MG63 (cell line): ENCODE data around the gene PCDHGB3. TPM values are rescaled to one million over a fixed set of nuclear protein-coding genes. Genes with fewer than 3 reads are reported as not detected.
"Not testable (repeated sequence)": the region's sequence is repeated elsewhere in the genome, so short reads cannot be mapped to it uniquely, and the experiment has no call there.

ENCODE experiments used
- DNase-seq: peaks from one replicate; pipeline ENCODE4 v3.0.0-alpha.2; 2020
- H3K27me3 ChIP-seq: fragments of 250-450 bp; sonication (Bioruptor Pico); 2 replicates; pipeline ENCODE4 v1.5.1; 2020; ENCODE audit warnings: mild to moderate bottlenecking, moderate library complexity
- H3K36me3 ChIP-seq: fragments of 250-450 bp; sonication (Bioruptor Pico); 2 replicates; pipeline ENCODE4 v1.5.1; 2020; ENCODE audit warnings: mild to moderate bottlenecking, moderate library complexity
- H3K4me3 ChIP-seq: fragments of 250-450 bp; sonication (Bioruptor Pico); 2 replicates; pipeline ENCODE4 v1.5.1; 2020; ENCODE audit warnings: mild to moderate bottlenecking, moderate library complexity
- H3K9me3 ChIP-seq: fragments of 250-450 bp; sonication (Bioruptor Pico); 2 replicates; pipeline ENCODE4 v1.5.1; 2020; ENCODE audit warnings: mild to moderate bottlenecking, moderate library complexity
- total RNA-seq: library from RNA; depleted of rRNA; stranded (reverse); fragments of >200 nt; shearing (Covaris generic); gene quantifications from 2 replicates; pipeline ENCODE4 v1.2.3, GENCODE V29; 2014; ENCODE audit warnings: low replicate concordance

The PCDHGB3 gene
- total RNA-seq, 1 experiment from 2014 or later, result not detected

DNA sequence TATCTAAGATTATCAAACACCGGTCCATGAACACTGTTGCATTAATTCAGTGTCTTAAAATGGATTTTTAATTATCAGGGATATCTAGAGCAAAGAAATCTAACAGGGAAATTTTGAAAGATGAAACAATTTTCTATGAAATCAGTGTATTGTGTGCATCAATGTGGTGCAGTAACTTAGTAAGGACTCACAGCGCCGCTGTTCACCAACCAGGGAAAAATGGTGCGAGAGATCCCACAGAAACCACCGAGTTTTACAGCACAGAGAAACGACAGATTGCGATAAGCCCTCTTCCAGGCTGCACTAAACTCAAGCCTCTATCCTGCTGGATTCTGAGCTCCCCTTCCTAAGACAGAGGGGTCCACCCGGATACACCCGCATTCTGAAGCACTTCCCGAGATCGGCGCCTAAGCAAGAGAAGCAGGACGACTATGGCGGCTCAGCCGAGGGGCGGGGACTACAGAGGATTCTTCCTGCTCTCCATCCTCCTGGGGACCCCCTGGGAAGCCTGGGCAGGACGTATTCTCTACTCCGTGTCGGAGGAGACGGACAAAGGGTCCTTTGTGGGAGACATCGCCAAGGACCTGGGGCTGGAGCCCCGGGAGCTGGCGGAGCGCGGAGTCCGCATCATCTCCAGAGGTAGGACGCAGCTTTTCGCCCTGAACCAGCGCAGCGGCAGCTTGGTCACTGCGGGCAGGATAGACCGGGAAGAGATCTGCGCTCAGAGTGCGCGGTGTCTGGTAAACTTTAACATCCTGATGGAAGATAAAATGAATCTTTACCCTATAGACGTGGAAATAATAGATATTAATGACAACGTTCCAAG, 12.6 kb downstream of the PCDHGB3 start, which contains the start of gene PCDHGA7:
TSS of gene PCDHGA7 (plus strand) at position 274 of the 826 bp plus-strand sequence. CDS start at position 432, 158 bp downstream.
- DNase-seq, result no peak
- H3K36me3 ChIP-seq, result no peaks in the 10 kb centered on the region
- H3K4me3 ChIP-seq, result no peak within 1 kb of the TSS
- H3K27me3 ChIP-seq, result no peaks in the 10 kb centered on the region
- peaks cover 9% of the 10 kb centered on the region for H3K9me3 ChIP-seq

DNA sequence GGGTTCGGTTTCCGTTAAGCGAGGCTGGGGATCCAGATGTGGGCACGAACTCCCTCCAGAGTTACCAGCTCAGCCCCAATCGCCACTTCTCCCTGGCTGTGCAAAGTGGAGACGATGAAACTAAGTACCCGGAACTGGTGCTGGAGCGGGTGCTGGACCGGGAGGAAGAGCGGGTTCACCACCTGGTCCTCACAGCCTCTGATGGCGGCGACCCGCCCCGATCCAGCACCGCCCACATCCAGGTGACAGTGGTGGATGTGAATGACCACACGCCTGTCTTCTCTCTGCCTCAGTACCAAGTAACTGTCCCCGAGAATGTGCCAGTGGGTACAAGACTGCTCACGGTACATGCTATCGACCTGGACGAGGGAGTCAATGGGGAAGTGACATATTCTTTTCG, 13.3 kb downstream of the PCDHGB3 start:
- no peak overlapping the region for H3K4me3 ChIP-seq

GRCh38 chr5:141384471-141385267, 14.6 kb downstream of the PCDHGB3 start:
- no peak for DNase-seq
- Histone ChIP-seq H3K4me3 (no peak overlapping the region), H3K9me3 (peaks cover 11% of the 10 kb centered on the region), H3K27me3 (no peaks in the 10 kb centered on the region), H3K36me3 (no peaks in the 10 kb centered on the region)

More for the DNA sequence above, 13.3 kb downstream of the PCDHGB3 start:
- no peaks in the 10 kb centered on the region for H3K36me3 ChIP-seq
- no peaks in the 10 kb centered on the region for H3K27me3 ChIP-seq
- no peak for DNase-seq
- H3K9me3 ChIP-seq, result peaks cover 9% of the 10 kb centered on the region

GRCh38 chr5:141387557-141388311, 17.7 kb downstream of the PCDHGB3 start, which contains the start of gene PCDHGB4:
TSS of gene PCDHGB4 (plus strand) at chr5:141387698. CDS start at chr5:141387885, 187 bp downstream.
- peaks cover 11% of the 10 kb centered on the region for H3K9me3 ChIP-seq
- not testable (repeated sequence) for H3K27me3 ChIP-seq, H3K36me3 ChIP-seq, DNase-seq, H3K4me3 ChIP-seq

DNA sequence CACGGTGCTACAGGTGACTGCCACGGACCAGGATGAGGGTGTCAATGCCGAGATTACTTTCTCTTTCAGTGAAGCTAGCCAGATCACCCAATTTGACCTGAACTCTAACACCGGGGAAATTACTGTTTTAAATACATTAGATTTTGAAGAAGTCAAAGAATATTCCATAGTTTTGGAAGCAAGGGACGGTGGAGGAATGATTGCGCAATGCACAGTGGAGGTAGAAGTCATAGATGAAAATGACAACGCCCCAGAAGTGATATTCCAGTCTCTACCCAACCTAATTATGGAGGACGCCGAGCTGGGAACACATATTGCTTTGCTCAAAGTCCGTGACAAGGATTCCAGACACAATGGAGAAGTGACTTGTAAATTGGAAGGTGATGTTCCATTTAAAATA, 18.6 kb downstream of the PCDHGB3 start:
- no peaks in the 10 kb centered on the region for H3K27me3 ChIP-seq
- DNase-seq, result no peak
- no peak overlapping the region for H3K4me3 ChIP-seq

GRCh38 chr5:141389153-141390042, 19.4 kb downstream of the PCDHGB3 start:
- Histone ChIP-seq H3K27me3 (no peaks in the 10 kb centered on the region), H3K4me3 (no peak overlapping the region), H3K9me3 (peaks cover 11% of the 10 kb centered on the region), H3K36me3 (no peaks in the 10 kb centered on the region)
- DNase-seq, result no peak

More for the DNA sequence above, 18.6 kb downstream of the PCDHGB3 start:
- H3K36me3 ChIP-seq, result no peaks in the 10 kb centered on the region
- peaks cover 11% of the 10 kb centered on the region for H3K9me3 ChIP-seq

- Histone ChIP-seq H3K27me3 (no peaks in the 10 kb centered on the region), H3K36me3 (no peaks in the 10 kb centered on the region), H3K9me3 (peaks cover 9% of the 10 kb centered on the region), H3K4me3 (no peak within 1 kb of the TSS)
- no peak for DNase-seq
These were observed 22.6 kb downstream of the PCDHGB3 start, which contains the start of gene PCDHGA8 for GRCh38 chr5:141392429-141393198. TSS of gene PCDHGA8 (plus strand) at chr5:141392633. CDS start at chr5:141392814, 181 bp downstream.

- Histone ChIP-seq H3K9me3 (peaks cover 9% of the 10 kb centered on the region), H3K4me3 (no peak overlapping the region), H3K36me3 (no peaks in the 10 kb centered on the region), H3K27me3 (no peaks in the 10 kb centered on the region)
- no peak for DNase-seq
These were observed 23.2 kb downstream of the PCDHGB3 start for GRCh38 chr5:141393267-141393666.

- H3K27me3 ChIP-seq, DNase-seq, H3K4me3 ChIP-seq, H3K36me3 ChIP-seq: not testable (repeated sequence)
- peaks cover 12% of the 10 kb centered on the region for H3K9me3 ChIP-seq
These were observed 24.6 kb downstream of the PCDHGB3 start for GRCh38 chr5:141394401-141395187.

GRCh38 chr5:141397756-141398551, 27.9 kb downstream of the PCDHGB3 start, which contains the start of gene PCDHGB5:
TSS of gene PCDHGB5 (plus strand) at chr5:141397947. CDS start at chr5:141398128, 181 bp downstream.
- not testable (repeated sequence) for H3K9me3 ChIP-seq, DNase-seq, H3K4me3 ChIP-seq, H3K36me3 ChIP-seq, H3K27me3 ChIP-seq

GRCh38 chr5:141398608-141399007, 28.6 kb downstream of the PCDHGB3 start:
- H3K36me3 ChIP-seq, result no peaks in the 10 kb centered on the region
- H3K27me3 ChIP-seq, result no peaks in the 10 kb centered on the region
- H3K4me3 ChIP-seq, result no peak overlapping the region
- no peak for DNase-seq
- peaks cover 9% of the 10 kb centered on the region for H3K9me3 ChIP-seq

DNA sequence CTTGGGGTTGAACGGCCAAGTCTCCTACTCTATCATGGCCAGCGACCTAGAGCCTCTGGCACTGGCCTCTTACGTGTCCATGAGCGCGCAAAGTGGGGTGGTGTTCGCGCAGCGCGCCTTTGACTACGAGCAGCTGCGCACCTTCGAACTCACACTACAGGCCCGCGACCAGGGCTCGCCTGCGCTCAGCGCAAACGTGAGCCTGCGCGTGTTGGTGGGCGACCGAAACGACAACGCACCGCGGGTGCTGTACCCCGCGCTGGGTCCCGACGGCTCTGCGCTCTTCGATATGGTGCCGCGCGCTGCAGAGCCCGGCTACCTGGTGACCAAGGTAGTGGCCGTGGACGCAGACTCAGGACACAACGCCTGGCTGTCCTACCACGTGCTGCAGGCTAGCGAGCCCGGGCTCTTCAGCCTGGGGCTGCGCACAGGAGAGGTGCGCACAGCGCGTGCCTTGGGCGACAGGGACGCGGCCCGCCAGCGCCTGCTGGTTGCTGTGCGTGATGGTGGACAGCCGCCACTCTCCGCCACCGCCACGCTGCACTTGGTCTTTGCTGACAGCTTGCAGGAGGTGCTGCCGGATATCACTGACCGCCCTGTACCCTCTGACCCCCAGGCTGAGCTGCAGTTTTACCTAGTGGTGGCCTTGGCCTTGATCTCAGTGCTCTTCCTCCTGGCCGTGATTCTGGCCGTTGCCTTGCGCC, 29.7 kb downstream of the PCDHGB3 start:
- no peak overlapping the region for H3K4me3 ChIP-seq
- no peaks in the 10 kb centered on the region for H3K27me3 ChIP-seq
- no peaks in the 10 kb centered on the region for H3K36me3 ChIP-seq
- no peak for DNase-seq
- peaks cover 9% of the 10 kb centered on the region for H3K9me3 ChIP-seq
